ENCODE measurements around the gene GAGE13.
"Not testable (repeated sequence)": the region's sequence is repeated elsewhere in the genome, so short reads cannot be mapped to it uniquely, and the experiment has no call there.

The GAGE13 gene, protein sequence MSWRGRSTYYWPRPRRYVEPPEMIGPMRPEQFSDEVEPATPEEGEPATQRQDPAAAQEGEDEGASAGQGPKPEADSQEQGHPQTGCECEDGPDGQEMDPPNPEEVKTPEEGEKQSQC

DNA sequence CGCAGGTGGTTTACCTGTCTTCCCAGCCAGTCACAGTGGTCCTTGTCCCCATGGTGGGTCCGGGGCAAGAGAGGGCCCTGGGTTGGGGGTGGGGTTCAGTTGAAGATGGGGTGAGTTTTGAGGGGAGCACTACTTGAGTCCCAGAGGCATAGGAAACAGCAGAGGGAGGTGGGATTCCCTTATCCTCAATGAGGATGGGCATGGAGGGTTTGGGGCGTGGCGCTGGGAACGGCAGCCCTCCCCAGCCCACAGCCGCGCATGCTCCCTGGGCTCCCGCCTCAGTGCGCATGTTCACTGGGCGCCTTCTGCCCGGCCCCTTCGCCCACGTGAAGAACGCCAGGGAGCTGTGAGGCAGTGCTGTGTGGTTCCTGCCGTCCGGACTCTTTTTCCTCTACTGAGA, at the start of gene GAGE13:
Gene GAGE13 (plus strand): TSS at position 301 of the 400 bp plus-strand sequence. CDS start 1,156 bp downstream, outside the sequence.
- H3K27me3 ChIP-seq, H3K9ac ChIP-seq, H3K9me3 ChIP-seq, H3K27ac ChIP-seq, H3K4me1 ChIP-seq, H3K4me2 ChIP-seq, H3K36me3 ChIP-seq, H3K4me3 ChIP-seq, H4K20me1 ChIP-seq: not testable (repeated sequence)

DNA sequence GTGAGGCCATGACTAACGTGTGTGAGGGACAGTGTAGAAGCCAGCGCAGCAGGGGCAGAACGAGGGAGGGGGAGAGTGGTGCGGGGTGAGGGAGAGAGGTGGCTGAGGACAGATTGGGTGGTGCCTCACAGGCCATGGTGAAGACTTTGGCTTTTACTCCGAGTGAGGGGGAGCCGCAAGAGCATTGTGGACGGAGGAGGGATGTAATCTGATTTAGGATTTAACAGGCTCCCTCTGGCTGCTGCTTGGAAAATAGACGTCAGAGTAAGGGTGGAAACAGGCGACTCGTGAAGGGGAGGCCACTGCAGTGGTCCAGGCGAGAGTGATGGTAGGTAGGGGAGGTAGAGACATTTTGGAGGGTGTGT, 48.8 kb upstream of the GAGE13 start:
- H3K4me2 ChIP-seq: no peak overlapping the region
- TF ChIP-seq Cebpa-rat (IDR thresholded peaks at IDR 0.05): no peak
- no peak overlapping the region for H3K4me3 ChIP-seq

DNA sequence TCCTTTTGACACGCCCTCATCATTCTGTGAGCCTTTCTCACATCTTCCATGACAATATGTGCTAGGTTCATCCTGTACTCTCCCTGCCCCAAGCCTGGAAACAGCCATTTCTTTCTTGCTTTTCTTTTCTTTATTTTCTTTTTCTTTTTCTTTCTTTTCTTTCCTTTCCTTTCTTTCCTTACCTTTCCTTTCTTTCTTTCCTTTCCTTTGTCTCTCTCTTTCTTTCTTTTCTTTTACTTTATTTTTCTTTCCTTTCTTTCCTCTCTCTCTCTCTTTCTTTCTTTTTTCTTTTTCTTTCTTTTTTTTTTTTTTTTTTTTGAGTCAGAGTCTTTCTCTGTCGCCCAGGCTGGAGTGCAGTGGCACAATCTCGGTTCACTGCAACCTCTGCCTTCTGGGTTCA, 47.2 kb upstream of the GAGE13 start:
- Histone ChIP-seq H3K27me3 (peaks cover 87% of the 10 kb centered on the region), H3K9ac (no peak overlapping the region), H3K27ac (no peak overlapping the region), H3K4me2 (no peak overlapping the region), H3K36me3 (peaks cover 11% of the 10 kb centered on the region; the same call in 1 of the 2 replicates), H4K20me1 (peaks cover 5% of the 10 kb centered on the region; the same call in 1 of the 2 replicates), H3K4me3 (no peak overlapping the region), H3K4me1 (no peaks in the 10 kb centered on the region), H3K9me3 (no peaks in the 10 kb centered on the region)
- no peak for TF ChIP-seq Cebpa-rat (IDR thresholded peaks at IDR 0.05)

More for the DNA sequence above, 48.8 kb upstream of the GAGE13 start:
- no peaks in the 10 kb centered on the region for H3K9me3 ChIP-seq
- peaks cover 18% of the 10 kb centered on the region; the same call in 1 of the 2 replicates for H4K20me1 ChIP-seq
- H3K27ac ChIP-seq: no peak overlapping the region
- peaks cover 89% of the 10 kb centered on the region for H3K27me3 ChIP-seq
- H3K4me1 ChIP-seq: no peaks in the 10 kb centered on the region
- H3K36me3 ChIP-seq: peaks cover 11% of the 10 kb centered on the region; the same call in 1 of the 2 replicates
- no peak overlapping the region for H3K9ac ChIP-seq

DNA sequence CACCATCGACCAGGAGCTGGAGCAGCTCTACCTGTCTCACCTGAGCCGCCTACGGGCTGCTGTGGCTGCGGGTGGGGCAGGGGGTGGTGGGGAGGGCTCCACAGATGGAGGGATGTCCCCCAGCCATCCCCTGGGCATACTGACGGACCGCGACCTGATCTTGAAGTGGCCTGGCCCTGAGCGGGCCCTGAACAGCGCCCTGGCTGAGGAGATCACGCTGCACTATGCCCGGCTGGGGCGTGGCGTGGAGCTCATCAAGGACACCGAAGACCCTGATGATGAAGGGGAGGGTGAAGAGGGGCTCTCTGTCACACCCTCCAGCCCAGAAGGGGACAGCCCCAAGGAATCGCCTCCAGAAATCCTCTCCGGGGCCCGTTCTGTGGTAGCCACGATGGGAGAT, 45.2 kb upstream of the GAGE13 start:
- Histone ChIP-seq H3K4me1 (no peaks in the 10 kb centered on the region), H3K36me3 (peaks cover 11% of the 10 kb centered on the region; the same call in 1 of the 2 replicates), H3K9ac (no peak overlapping the region), H3K27me3 (peaks cover 90% of the 10 kb centered on the region), H3K9me3 (no peaks in the 10 kb centered on the region), H3K4me2 (no peak overlapping the region), H4K20me1 (peaks cover 5% of the 10 kb centered on the region; the same call in 1 of the 2 replicates), H3K27ac (no peak overlapping the region), H3K4me3 (no peak overlapping the region)
- TF ChIP-seq Cebpa-rat (IDR thresholded peaks at IDR 0.05): no peak

DNA sequence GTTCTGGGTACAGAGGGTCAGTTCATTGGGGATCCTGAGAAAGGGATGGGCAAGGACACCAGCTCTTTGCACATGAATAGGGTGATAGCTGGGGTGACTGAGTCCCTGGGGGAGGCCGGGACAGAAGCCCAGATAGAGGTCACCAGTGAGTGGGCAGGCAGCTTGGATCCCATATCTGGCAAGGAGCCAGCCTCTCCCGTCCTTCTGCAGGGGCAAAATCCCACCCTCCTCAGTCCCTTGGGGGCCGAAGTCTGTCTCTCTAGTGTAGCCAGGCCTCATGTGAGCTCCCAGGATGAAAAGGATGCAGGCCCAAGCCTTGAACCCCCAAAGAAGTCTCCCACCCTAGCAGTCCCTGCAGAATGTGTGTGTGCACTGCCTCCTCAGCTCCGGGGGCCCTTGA, 44.8 kb upstream of the GAGE13 start:
- no peaks in the 10 kb centered on the region for H3K4me1 ChIP-seq
- H3K9me3 ChIP-seq: no peaks in the 10 kb centered on the region
- no peak overlapping the region for H3K4me3 ChIP-seq
- H4K20me1 ChIP-seq: peaks cover 5% of the 10 kb centered on the region; the same call in 1 of the 2 replicates
- H3K27me3 ChIP-seq: peaks cover 91% of the 10 kb centered on the region
- peaks cover 11% of the 10 kb centered on the region; the same call in 1 of the 2 replicates for H3K36me3 ChIP-seq
- H3K9ac ChIP-seq: no peak overlapping the region
- no peak overlapping the region for H3K4me2 ChIP-seq
- no peak overlapping the region for H3K27ac ChIP-seq
- TF ChIP-seq Cebpa-rat (IDR thresholded peaks at IDR 0.05): no peak

DNA sequence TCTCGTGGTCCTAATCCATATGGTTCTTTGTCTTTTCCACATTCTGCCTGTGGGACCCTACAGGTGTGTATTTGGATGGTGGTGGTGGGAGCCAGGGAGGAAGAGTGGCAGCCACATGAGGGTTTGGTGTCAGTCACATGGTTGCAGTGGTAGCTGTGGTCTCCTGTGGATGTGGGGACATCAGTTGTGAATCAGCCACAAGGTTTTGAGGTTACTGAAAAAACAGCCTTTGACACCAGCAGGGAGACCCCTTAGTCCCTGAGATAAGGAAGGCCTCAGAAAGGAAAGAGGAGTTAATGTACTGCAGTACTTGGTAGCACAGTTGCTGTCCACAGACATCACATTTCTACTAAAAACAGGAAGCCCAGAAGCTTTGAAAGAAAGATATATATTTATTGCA, 43.7 kb upstream of the GAGE13 start:
- H3K36me3 ChIP-seq: peaks cover 11% of the 10 kb centered on the region; the same call in 1 of the 2 replicates
- no peak overlapping the region for H3K4me2 ChIP-seq
- peaks cover 86% of the 10 kb centered on the region for H3K27me3 ChIP-seq
- no peaks in the 10 kb centered on the region for H3K9me3 ChIP-seq
- H3K27ac ChIP-seq: no peak overlapping the region
- no peak overlapping the region for H3K9ac ChIP-seq
- no peaks in the 10 kb centered on the region for H3K4me1 ChIP-seq
- peaks cover 2% of the 10 kb centered on the region; the same call in 1 of the 2 replicates for H4K20me1 ChIP-seq
- no peak overlapping the region for H3K4me3 ChIP-seq
- no peak for TF ChIP-seq Cebpa-rat (IDR thresholded peaks at IDR 0.05)

DNA sequence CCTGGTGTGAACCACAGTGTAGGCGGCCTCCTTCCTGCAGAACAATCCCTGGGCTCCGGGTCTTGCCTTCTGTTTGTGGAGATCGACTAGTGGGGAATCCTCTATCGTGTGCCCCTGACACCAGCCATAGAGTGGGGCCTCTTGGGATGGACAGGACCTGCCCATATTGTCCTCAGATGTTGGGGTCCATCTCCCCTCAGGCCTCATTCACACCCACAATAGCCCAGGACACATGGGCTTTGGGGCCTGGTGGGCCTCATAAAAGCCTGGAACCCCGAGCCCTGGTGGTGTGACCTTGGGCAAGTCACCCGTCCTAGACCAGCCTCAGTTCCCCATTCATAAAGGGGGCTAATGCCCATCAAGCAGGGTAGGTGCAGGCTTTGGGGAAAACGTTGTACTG, 41.2 kb upstream of the GAGE13 start:
- no peak for TF ChIP-seq Cebpa-rat (IDR thresholded peaks at IDR 0.05)
- Histone ChIP-seq H3K36me3 (peaks cover 11% of the 10 kb centered on the region; the same call in 1 of the 2 replicates), H3K9me3 (no peaks in the 10 kb centered on the region), H3K4me3 (no peak overlapping the region), H3K9ac (no peak overlapping the region), H3K27me3 (peaks cover 86% of the 10 kb centered on the region), H3K4me2 (no peak overlapping the region), H3K4me1 (no peaks in the 10 kb centered on the region), H4K20me1 (no peaks in the 10 kb centered on the region; the same call in 1 of the 2 replicates), H3K27ac (no peak overlapping the region)

DNA sequence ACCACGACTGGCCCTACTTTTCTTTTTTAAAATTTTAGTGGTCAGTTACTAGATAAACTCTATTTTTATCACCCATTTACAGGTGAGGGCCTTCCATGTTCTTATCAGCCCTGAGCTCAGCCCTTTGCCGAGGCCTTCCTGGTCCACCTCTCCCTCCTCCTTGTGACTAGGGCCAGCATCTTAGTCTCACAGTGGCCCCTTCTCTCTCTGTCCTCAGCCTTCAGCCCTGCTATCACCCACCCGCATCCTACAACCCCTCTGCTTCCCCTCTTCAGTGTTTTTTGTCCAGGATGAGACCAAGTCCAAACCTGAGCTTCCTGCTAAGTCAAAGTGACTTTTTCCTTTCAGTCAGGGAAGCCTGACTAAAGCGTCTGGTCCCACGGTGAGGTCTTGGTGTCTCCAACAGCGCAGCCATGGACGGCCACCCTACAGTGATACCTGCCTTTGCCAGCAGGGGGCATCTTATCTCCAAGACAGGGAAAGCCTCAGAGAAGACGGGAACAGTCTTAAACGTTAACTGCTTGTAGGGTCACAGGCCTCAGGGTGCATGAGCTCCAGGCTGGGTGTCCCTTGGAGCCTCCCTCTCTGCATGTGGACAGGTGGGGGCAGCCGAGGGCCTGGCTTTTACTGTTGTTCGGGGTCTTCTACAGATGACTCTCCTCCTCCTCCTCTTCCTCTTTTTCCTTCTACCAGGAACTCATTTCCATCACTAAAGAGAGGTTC, 39.6 kb upstream of the GAGE13 start:
- Histone ChIP-seq H3K4me3 (no peak overlapping the region), H3K9me3 (no peaks in the 10 kb centered on the region), H3K36me3 (no peaks in the 10 kb centered on the region), H3K27ac (no peak overlapping the region), H3K4me1 (no peaks in the 10 kb centered on the region), H3K9ac (no peak overlapping the region), H3K4me2 (no peak overlapping the region), H3K27me3 (peaks cover 85% of the 10 kb centered on the region), H4K20me1 (no peaks in the 10 kb centered on the region; the same call in 1 of the 2 replicates)
- TF ChIP-seq Cebpa-rat (IDR thresholded peaks at IDR 0.05): no peak

DNA sequence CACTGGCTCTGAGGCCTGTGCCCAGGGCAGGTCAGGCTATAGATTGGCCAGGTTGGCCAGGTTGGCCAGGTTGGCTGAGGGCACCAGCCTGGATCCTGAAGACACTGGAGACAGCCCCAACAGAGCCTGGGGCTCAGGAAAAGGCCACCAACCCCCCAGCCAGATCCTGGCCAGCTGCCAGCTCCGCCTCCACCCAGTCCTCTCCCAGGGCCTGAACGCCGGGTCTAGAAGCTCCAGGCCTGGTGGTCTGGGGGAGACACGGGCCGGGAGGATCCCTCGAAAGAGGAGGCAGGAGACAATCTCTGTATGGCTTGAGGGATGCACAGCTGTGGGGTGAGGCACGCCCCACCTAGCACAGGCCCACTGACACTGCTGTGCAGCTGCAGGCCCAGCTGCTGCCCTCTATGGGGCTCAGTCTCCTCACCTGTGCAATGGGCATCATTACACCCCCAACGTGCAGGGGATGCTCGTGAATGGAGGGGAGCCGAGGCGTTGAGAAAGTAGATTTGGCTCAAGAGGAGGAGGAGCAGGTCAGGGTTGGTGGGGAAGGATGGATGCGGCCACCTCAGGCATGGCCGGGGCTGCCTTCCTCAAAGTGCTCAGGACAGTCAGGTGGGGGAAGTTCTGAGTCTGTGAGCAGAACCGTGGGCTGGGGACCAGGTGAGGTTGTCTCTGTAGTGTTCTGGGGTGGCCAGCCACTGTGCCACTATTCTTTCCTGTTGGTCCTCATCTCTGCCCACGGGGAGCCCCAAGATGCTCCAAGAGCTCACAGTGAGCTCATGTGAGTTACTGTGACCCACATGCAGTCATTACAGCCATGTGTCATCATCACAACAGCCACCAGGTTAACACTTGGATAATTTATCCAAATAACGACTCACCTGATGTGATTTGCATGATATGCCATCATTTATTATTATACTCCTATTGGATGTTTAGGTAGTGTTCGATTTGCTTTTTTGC, 38.7 kb upstream of the GAGE13 start:
- no peak overlapping the region for H3K27ac ChIP-seq

DNA sequence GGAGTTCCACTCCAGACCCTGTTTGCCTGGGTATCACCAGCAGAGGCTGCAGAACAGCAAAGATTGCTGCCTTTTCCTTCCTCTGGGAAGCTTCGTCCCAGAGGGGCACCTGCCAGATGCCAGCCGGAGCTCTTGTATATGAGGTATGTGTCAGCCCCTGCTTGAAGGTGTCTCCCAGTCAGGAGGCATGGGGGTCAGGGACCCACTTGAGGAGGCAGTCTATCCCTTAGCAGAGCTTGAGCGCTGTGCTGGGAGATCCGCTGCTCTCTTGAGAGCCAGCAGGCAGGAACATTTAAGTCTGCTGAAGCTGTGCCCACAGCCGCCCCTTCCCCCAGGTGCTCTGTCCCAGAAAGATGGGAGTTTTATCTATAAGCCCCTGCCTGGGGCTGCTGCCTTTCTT, 32.1 kb upstream of the GAGE13 start:
- H3K27ac ChIP-seq, H3K4me2 ChIP-seq, H3K9me3 ChIP-seq, H3K4me1 ChIP-seq, H3K9ac ChIP-seq, H3K4me3 ChIP-seq, H4K20me1 ChIP-seq, H3K36me3 ChIP-seq: not testable (repeated sequence)
- H3K27me3 ChIP-seq: peaks cover 88% of the 10 kb centered on the region

More for the DNA sequence above, 38.7 kb upstream of the GAGE13 start:
- TF ChIP-seq Cebpa-rat (IDR thresholded peaks at IDR 0.05): no peak
- Histone ChIP-seq H3K4me2 (no peak overlapping the region), H3K4me1 (no peaks in the 10 kb centered on the region), H3K36me3 (no peaks in the 10 kb centered on the region), H3K9ac (no peak overlapping the region), H3K9me3 (no peaks in the 10 kb centered on the region), H4K20me1 (no peaks in the 10 kb centered on the region), H3K27me3 (peaks cover 79% of the 10 kb centered on the region), H3K4me3 (no peak overlapping the region)
